Fibroblast of lung (primary cell): ENCODE measurements around the gene ACBD3. TPM values are rescaled to one million over a fixed set of nuclear protein-coding genes. Genes with fewer than 3 reads are reported as not detected.

Experiments used
- DNase-seq, 2 donors: peaks; one replicate each; pipeline versions ENCODE4 v3.0.0 to v3.0.0-alpha.2; 2010; ENCODE audit warnings: low read depth in 2 of 2
- H2AFZ ChIP-seq: 2 replicates; pipeline ENCODE4 v1.5.1; 2012; ENCODE audit warnings: low read length, control low read depth, inconsistent platforms
- H3K27ac ChIP-seq: 2 replicates; pipeline ENCODE4 v1.5.1; 2011; ENCODE audit warnings: low read length, control low read depth; ENCODE audit not compliant: insufficient read depth
- H3K27me3 ChIP-seq: 2 replicates; pipeline ENCODE4 v1.5.1; 2011; ENCODE audit warnings: mild to moderate bottlenecking, low read length; ENCODE audit not compliant: control insufficient read depth, insufficient read depth
- H3K36me3 ChIP-seq: 2 replicates; pipeline ENCODE4 v1.5.1; 2011; ENCODE audit warnings: low read length; ENCODE audit not compliant: control insufficient read depth, insufficient read depth
- H3K4me1 ChIP-seq: 2 replicates; pipeline ENCODE4 v1.5.1; 2011; ENCODE audit warnings: low read length; ENCODE audit not compliant: control insufficient read depth, insufficient read depth; ENCODE audit errors: extremely low read depth
- H3K4me2 ChIP-seq: 2 replicates; pipeline ENCODE4 v1.5.1; 2011; ENCODE audit warnings: low read length, control low read depth; ENCODE audit not compliant: insufficient read depth; ENCODE audit errors: extremely low read depth
- H3K4me3 ChIP-seq, 4 experiments: fragments of 200-600 bp in 1 of 4; sonication (generic) in 1 of 4; replicated peaks in 1 of 4; 2 replicates each; pipeline ENCODE4 v1.5.1; 2011 to 2016; ENCODE audit warnings: low read length in 4 of 4, low read depth in 3 of 4, mild to moderate bottlenecking in 3 of 4, control low read depth in 2 of 4, inconsistent platforms in 1 of 4, mixed read lengths in 1 of 4; ENCODE audit not compliant: insufficient read depth in 1 of 4; ENCODE audit errors: control extremely low read depth in 1 of 4
- H3K79me2 ChIP-seq: 2 replicates; pipeline ENCODE4 v1.5.1; 2012; ENCODE audit warnings: mild to moderate bottlenecking, low read length, inconsistent platforms; ENCODE audit not compliant: control insufficient read depth, insufficient read depth
- H3K9ac ChIP-seq: 2 replicates; pipeline ENCODE4 v1.5.1; 2011; ENCODE audit warnings: mild to moderate bottlenecking, low read length, control low read depth; ENCODE audit not compliant: insufficient read depth
- H3K9me3 ChIP-seq: 2 replicates; pipeline ENCODE4 v1.5.1; 2012; ENCODE audit warnings: low read depth, low read length; ENCODE audit not compliant: control insufficient read depth, insufficient read depth
- H4K20me1 ChIP-seq: 2 replicates; pipeline ENCODE4 v1.5.1; 2011; ENCODE audit warnings: low read length; ENCODE audit not compliant: control insufficient read depth, insufficient read depth; ENCODE audit errors: extremely low read depth
- EZH2 ChIP-seq: IDR thresholded peaks from 2 replicates; pipeline ENCODE4 v1.5.1; 2012; ENCODE audit warnings: low read length, control low read depth, mild to moderate bottlenecking; ENCODE audit errors: missing control alignments
- polyA plus RNA-seq, 2 donors: library from polyadenylated mRNA; depleted of rRNA in 1 of 2; stranded (reverse) in 1 of 2; unstranded in 1 of 2; fragments of >200 nt; gene quantifications; 2 replicates each; pipeline ENCODE4 v1.2.1, GENCODE V29; 2011 to 2012; ENCODE audit warnings: missing spikeins in 1 of 2
- total RNA-seq: library from RNA; depleted of rRNA; stranded (reverse); fragments of >200 nt; gene quantifications from 2 replicates; pipeline ENCODE4 v1.2.1, GENCODE V29; 2014
- TF ChIP-seq, protein P1 (sequence below), 2 donors: IDR thresholded peaks in 1 of 2; conservative IDR thresholded peaks in 1 of 2; 1 replicate in 1 of 2; 2 replicates in 1 of 2; pipeline ENCODE4 v1.5.1; 2011 to 2012; ENCODE audit warnings: low read length in 2 of 2, control low read depth in 1 of 2, inconsistent platforms in 1 of 2, low read depth in 1 of 2, mild to moderate bottlenecking in 1 of 2

Gene ACBD3
- total and polyA plus RNA-seq, 2 donors (not counting 1 experiment from before 2014, with no cell fraction given): 67.7 to 85.0 TPM

DNA sequence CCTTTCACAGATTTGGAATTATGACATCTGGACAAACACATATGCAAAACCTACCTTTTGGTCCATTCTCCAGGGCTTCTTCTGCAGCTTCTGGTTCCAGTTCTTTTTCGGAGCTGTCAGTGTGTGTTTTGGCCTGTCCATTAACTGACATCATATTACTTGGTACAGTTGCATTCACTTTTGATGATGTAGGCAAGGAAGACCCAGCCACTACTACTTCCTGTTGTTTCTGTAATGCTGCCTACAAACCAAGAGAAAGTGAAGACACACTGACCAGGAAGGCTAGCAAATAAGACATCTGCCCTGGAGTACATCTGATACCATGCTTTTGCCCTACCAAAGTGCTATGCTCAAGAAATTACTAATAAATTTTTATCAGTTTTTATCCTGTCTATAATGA lies 31.9 kb downstream of the ACBD3 start:
- no peaks in the 10 kb centered on the region for H3K4me1 ChIP-seq
- H3K4me2 ChIP-seq: no peak overlapping the region
- no peak overlapping the region for H3K27ac ChIP-seq
- no peak overlapping the region for H2AFZ ChIP-seq
- peaks cover 2% of the 10 kb centered on the region for H4K20me1 ChIP-seq
- H3K36me3 ChIP-seq: peaks cover 13% of the 10 kb centered on the region
- DNase-seq: no peak
- no peak overlapping the region for H3K4me3 ChIP-seq
- H3K27me3 ChIP-seq: no peaks in the 10 kb centered on the region
- H3K79me2 ChIP-seq: peaks cover 4% of the 10 kb centered on the region
- no peak overlapping the region for H3K9ac ChIP-seq
- no peaks in the 10 kb centered on the region for H3K9me3 ChIP-seq
- TF ChIP-seq, protein P1, sequence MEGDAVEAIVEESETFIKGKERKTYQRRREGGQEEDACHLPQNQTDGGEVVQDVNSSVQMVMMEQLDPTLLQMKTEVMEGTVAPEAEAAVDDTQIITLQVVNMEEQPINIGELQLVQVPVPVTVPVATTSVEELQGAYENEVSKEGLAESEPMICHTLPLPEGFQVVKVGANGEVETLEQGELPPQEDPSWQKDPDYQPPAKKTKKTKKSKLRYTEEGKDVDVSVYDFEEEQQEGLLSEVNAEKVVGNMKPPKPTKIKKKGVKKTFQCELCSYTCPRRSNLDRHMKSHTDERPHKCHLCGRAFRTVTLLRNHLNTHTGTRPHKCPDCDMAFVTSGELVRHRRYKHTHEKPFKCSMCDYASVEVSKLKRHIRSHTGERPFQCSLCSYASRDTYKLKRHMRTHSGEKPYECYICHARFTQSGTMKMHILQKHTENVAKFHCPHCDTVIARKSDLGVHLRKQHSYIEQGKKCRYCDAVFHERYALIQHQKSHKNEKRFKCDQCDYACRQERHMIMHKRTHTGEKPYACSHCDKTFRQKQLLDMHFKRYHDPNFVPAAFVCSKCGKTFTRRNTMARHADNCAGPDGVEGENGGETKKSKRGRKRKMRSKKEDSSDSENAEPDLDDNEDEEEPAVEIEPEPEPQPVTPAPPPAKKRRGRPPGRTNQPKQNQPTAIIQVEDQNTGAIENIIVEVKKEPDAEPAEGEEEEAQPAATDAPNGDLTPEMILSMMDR (conservative IDR thresholded peaks at IDR 0.05 in 1 of 2, IDR thresholded peaks at IDR 0.05 in 1 of 2; ENCODE audit: low read depth in 1 of 2, low read length in 2 of 2): no peak
- TF ChIP-seq EZH2: no peak

DNA sequence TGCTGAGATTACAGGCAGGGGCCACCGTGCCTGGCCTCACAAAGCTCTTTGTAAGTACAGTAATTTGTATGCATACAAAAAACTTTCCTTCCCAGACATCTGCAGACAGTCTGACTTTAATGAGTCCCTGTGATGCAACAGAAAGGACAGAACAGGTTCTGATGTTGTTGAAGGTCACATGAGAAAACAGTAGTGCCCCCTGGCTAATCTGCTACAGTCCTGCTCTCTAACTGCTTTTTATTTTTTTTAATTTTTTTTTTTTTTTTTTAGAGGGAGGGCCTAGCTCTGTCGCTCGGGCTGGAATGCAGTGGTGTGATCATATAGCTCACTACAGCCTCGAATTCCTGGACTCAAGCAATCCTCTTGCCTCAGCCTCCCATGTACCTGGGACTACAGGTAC lies 36.7 kb downstream of the ACBD3 start:
- no peak overlapping the region for H3K9ac ChIP-seq
- no peak overlapping the region for H3K4me3 ChIP-seq
- DNase-seq: peak in 1 of 2 donors; percentile 33
- no peak overlapping the region for H3K4me2 ChIP-seq
- no peaks in the 10 kb centered on the region for H3K27me3 ChIP-seq
- no peaks in the 10 kb centered on the region for H3K4me1 ChIP-seq
- H3K27ac ChIP-seq: no peak overlapping the region
- H3K79me2 ChIP-seq: no peaks in the 10 kb centered on the region
- H3K36me3 ChIP-seq: peaks cover 16% of the 10 kb centered on the region
- TF ChIP-seq EZH2: no peak
- TF ChIP-seq, protein P1 (conservative IDR thresholded peaks at IDR 0.05 in 1 of 2, IDR thresholded peaks at IDR 0.05 in 1 of 2; ENCODE audit: low read depth in 1 of 2, low read length in 2 of 2): peak in 1 of 2 donors; percentile 15
- no peaks in the 10 kb centered on the region for H3K9me3 ChIP-seq
- no peak overlapping the region for H2AFZ ChIP-seq
- H4K20me1 ChIP-seq: peaks cover 2% of the 10 kb centered on the region

DNA sequence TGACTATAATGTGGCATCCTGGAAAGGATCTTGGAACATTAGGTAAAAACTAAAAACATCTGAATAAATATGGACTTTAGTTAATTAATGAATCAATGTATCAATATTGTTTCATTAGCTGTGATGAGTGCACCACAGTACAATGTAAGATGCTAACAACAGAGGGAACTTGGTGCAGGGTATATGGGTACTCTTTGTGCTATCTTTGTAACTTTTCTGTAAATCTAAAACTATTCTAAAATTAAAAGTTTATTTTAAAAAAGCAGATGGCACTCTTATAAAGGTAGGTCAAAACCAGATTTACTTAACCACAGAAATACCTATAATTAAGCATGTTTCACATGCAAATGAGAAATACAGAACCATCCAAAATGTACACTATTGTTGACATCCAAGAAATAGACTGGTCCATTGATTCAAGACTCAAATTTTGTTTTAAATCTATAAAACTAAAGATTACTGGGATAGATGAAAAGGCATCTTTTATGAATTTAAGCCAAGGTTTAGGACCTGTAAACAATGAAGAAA lies 38.4 kb downstream of the ACBD3 start:
- DNase-seq: no peak
- H3K4me3 ChIP-seq: no peak overlapping the region
- H3K36me3 ChIP-seq: peaks cover 10% of the 10 kb centered on the region
- no peaks in the 10 kb centered on the region for H3K79me2 ChIP-seq
- H3K4me1 ChIP-seq: no peaks in the 10 kb centered on the region
- no peaks in the 10 kb centered on the region for H4K20me1 ChIP-seq
- no peak overlapping the region for H3K4me2 ChIP-seq
- no peak overlapping the region for H3K27ac ChIP-seq
- no peak for TF ChIP-seq EZH2
- TF ChIP-seq, protein P1 (conservative IDR thresholded peaks at IDR 0.05 in 1 of 2, IDR thresholded peaks at IDR 0.05 in 1 of 2; ENCODE audit: low read depth in 1 of 2, low read length in 2 of 2): no peak
- H3K9ac ChIP-seq: no peak overlapping the region
- no peaks in the 10 kb centered on the region for H3K9me3 ChIP-seq
- no peak overlapping the region for H2AFZ ChIP-seq
- H3K27me3 ChIP-seq: no peaks in the 10 kb centered on the region
